Astrocyte of the hippocampus (primary cell): ENCODE results near the gene RPL13A.
"Not testable (repeated sequence)": the region's sequence is repeated elsewhere in the genome, so short reads cannot be mapped to it uniquely, and the experiment has no call there.

Experiments used
- DNase-seq: peaks from one replicate; pipeline ENCODE4 v3.0.0; 2011; ENCODE audit warnings: low read depth, low spot score

RPL13A gene

DNA sequence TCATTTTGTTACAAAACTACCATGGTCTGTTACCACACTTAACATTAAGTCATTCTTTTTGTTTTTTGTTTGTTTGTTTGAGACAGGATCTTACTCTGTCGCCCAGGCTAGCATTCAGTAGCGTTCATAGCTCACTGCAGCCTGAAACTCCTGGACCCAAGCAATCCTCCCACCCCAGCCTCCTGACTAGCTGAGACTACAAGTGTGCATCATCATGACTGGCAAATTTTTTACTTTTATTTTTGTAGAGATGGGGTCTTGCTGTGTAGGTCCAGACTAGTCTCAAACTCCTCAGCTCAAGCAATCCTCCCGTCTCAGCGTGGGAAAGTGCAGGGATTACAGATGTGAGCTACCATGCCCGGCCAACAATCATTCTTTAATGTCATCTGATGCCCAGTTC, 31.1 kb upstream of the RPL13A start:
- DNase-seq: no peak

- no peak for DNase-seq
Measured at GRCh38 chr19:49458567-49458903, 28.9 kb upstream of the RPL13A start.

- no peak for DNase-seq
Measured at GRCh38 chr19:49459388-49459787, 28.0 kb upstream of the RPL13A start.

DNA sequence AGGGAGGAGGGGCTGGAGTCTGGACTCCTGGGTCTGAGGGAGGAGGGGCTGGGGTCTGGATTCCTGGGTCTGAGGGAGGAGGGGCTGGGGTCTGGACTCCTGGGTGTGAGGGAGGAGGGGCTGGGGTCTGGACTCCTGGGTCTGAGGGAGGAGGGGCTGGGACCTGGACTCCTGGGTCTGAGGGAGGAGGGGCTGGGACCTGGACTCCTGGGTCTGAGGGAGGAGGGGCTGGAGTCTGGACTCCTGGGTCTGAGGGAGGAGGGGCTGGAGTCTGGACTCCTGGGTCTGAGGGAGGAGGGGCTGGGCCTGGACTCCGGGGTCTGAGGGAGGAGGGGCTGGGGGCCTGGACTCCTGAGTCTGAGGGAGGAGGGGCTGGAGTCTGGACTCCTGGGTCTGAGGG, 26.3 kb upstream of the RPL13A start:
- DNase-seq: not testable (repeated sequence)

GRCh38 chr19:49461656-49462055, 25.8 kb upstream of the RPL13A start:
- no peak for DNase-seq

GRCh38 chr19:49462492-49462891, 24.9 kb upstream of the RPL13A start:
- DNase-seq: no peak

- no peak for DNase-seq
Measured at GRCh38 chr19:49463960-49464740, 23.3 kb upstream of the RPL13A start.

DNA sequence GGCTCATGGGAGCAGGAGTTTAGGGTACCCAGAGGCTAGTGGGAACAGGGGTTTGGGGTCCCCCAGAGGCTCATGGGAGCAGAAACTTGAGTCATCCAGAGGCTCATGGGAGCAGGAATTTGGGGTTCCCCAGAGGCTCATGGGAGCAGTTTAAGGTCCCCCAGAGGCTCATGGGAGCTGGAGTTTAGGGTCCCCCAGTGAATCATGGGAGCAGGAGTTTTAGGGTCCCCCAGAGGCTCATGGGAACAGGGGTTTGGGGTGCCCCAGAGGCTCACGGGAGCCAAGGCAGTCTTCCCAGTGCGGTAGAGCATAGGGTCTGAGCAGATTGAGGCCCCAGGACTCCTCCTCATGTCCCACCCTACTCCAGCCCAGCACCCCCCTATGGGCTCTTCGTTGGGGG, 22.0 kb upstream of the RPL13A start:
- DNase-seq: no peak

- no peak for DNase-seq
Measured at GRCh38 chr19:49468199-49468598, 19.2 kb upstream of the RPL13A start.

- no peak for DNase-seq
Measured at GRCh38 chr19:49468746-49469447, 18.5 kb upstream of the RPL13A start.

- no peak for DNase-seq
Measured at GRCh38 chr19:49469828-49470614, 17.4 kb upstream of the RPL13A start.

DNA sequence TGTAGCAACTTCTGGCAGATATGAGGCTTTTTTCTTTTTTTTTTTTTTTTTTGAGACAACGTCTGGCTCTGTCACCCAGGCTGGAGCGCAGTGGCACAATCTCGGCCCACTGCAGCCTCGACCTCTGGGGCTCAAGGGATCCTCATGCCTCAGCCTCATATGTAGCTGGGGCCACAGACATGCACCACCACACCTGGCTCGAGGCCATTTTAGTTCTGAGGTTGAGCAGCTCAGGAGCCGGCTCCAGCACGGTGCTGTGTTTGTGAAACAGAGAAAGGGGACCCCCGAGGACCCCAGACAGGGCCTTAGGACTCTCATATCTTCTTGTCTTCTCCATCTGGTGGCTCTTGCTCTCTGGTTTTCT, 16.8 kb upstream of the RPL13A start:
- no peak for DNase-seq

- DNase-seq: no peak
Measured at GRCh38 chr19:49472936-49473335, 14.5 kb upstream of the RPL13A start.

GRCh38 chr19:49473501-49473867, 13.9 kb upstream of the RPL13A start:
- not testable (repeated sequence) for DNase-seq

- DNase-seq: peak; percentile 84
Measured at GRCh38 chr19:49473868-49474541, 13.4 kb upstream of the RPL13A start, which contains the start of gene FLT3LG. TSS of gene FLT3LG (plus strand) at chr19:49474215. CDS start at chr19:49474640, 425 bp downstream.

GRCh38 chr19:49474542-49474924, 12.9 kb upstream of the RPL13A start:
- no peak for DNase-seq

- DNase-seq: no peak
Measured at GRCh38 chr19:49475191-49475917, 12.1 kb upstream of the RPL13A start.

GRCh38 chr19:49475995-49476880, 11.2 kb upstream of the RPL13A start:
- peak; percentile 75 for DNase-seq

GRCh38 chr19:49479975-49480628, 7.3 kb upstream of the RPL13A start:
- no peak for DNase-seq
